SH-SY5Y (cell line): Measurements from ENCODE around the gene ZNF668.

Experiments used
- GATA2 ChIP-seq: IDR thresholded peaks from 2 replicates; pipeline ENCODE4 v1.6.1; 2011; ENCODE audit warnings: mild to moderate bottlenecking, low read depth, low read length
- GATA3 ChIP-seq: IDR thresholded peaks from 2 replicates; pipeline ENCODE4 v1.6.1; 2011; ENCODE audit warnings: low read depth, mild to moderate bottlenecking, low read length, moderate library complexity

GRCh38 chr16:31111881-31112466 is 37.9 kb upstream of the ZNF668 start:
- TF ChIP-seq GATA2: no peak
- no peak for TF ChIP-seq GATA3
